ENCODE data around the gene ZNF784. TPM values are rescaled to one million over a fixed set of nuclear protein-coding genes. Genes with fewer than 3 reads are reported as not detected.

ZNF784 gene
- total RNA-seq, 2 donors from 2014 or later = 7.2 to 10.7 TPM

DNA sequence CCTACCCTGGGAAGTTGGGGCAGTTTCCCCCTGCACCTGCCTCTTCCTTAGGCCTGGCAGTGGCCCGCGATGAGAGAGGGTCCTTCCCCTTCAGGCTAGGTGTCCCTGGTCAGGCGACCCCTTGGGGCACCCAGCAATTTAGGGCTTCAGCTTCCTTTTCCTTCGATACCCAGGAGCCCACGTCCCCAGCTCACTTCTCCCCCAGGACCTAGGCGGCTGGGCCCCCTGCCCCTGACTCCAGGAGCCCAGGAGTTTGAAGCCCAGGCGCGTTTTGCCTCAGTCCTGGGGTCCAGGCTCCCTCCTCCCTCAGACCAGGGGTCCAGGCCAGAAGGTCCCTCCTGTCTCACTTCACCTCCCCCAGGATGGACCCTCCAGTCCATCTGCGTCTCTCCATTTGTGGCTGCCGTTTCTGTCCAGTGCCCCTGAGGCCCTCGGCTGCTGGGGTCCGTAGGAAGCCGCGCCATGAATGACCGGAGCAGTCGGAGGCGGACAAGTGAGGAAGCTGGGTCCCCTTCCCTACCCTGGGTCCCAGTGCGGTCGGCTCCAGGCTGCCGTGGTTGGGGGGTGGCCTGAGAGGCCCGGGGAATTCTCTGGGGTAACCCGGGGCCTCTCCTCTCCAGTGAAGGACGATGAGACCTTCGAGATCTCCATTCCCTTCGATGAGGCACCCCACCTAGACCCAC is 24.4 kb upstream of the ZNF784 start:
- Histone ChIP-seq H3K4me1 (ENCODE audit: control insufficient read depth, insufficient read depth, low read length) (peaks cover 13% of the 10 kb centered on the region), H3K9me3 (ENCODE audit: control insufficient read depth, low read length) (no peaks in the 10 kb centered on the region), H3K27me3 (ENCODE audit: control insufficient read depth, insufficient read depth, low read length, poor library complexity, severe bottlenecking) (no peaks in the 10 kb centered on the region), H3K4me3 (ENCODE audit: low read length) (peak overlapping the region; percentile 85), H3K9ac (ENCODE audit: extremely low read depth, low read length, poor library complexity, severe bottlenecking) (peak overlapping the region; percentile 68), H3K27ac (ENCODE audit: low read depth, low read length) (no peak overlapping the region), H3K36me3 (ENCODE audit: control insufficient read depth, insufficient read depth, low read length) (peaks cover 22% of the 10 kb centered on the region)
- no peak for DNase-seq
- Mint-ChIP-seq H3K9me3 (no peaks in the 10 kb centered on the region), H3K36me3 (ENCODE audit: low read depth) (peaks cover 25% of the 10 kb centered on the region), H3K27ac (no peak overlapping the region), H3K27me3 (ENCODE audit: insufficient read depth) (peaks cover 2% of the 10 kb centered on the region), H3K4me1 (peaks cover 11% of the 10 kb centered on the region), H3K4me3 (peak overlapping the region; percentile 72)
- WGBS, 2 experiments (ENCODE audit: insufficient coverage in 1 of 2, insufficient read length in 1 of 2) = 62 to 69% methylated on average over 10 to 25 of the region's 25 CpGs
- TF ChIP-seq, protein P1, sequence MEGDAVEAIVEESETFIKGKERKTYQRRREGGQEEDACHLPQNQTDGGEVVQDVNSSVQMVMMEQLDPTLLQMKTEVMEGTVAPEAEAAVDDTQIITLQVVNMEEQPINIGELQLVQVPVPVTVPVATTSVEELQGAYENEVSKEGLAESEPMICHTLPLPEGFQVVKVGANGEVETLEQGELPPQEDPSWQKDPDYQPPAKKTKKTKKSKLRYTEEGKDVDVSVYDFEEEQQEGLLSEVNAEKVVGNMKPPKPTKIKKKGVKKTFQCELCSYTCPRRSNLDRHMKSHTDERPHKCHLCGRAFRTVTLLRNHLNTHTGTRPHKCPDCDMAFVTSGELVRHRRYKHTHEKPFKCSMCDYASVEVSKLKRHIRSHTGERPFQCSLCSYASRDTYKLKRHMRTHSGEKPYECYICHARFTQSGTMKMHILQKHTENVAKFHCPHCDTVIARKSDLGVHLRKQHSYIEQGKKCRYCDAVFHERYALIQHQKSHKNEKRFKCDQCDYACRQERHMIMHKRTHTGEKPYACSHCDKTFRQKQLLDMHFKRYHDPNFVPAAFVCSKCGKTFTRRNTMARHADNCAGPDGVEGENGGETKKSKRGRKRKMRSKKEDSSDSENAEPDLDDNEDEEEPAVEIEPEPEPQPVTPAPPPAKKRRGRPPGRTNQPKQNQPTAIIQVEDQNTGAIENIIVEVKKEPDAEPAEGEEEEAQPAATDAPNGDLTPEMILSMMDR (conservative IDR thresholded peaks at IDR 0.05) = no peak

GRCh38 chr19:55647732-55648584 is 23.6 kb upstream of the ZNF784 start, which contains the start of gene CCDC106:
TSS of gene CCDC106 (plus strand) at chr19:55648212. CDS start at chr19:55649047, 835 bp downstream.
- Mint-ChIP-seq H3K9me3 (no peaks in the 10 kb centered on the region), H3K27me3 (ENCODE audit: insufficient read depth) (peaks cover 2% of the 10 kb centered on the region), H3K4me3 (peak within 1 kb of the TSS; percentile 72), H3K27ac (peak within 1 kb of the TSS; percentile 91), H3K36me3 (ENCODE audit: low read depth) (peaks cover 25% of the 10 kb centered on the region), H3K4me1 (peaks cover 14% of the 10 kb centered on the region)
- Histone ChIP-seq H3K36me3 (ENCODE audit: control insufficient read depth, insufficient read depth, low read length) (peaks cover 22% of the 10 kb centered on the region), H3K4me1 (ENCODE audit: control insufficient read depth, insufficient read depth, low read length) (peaks cover 13% of the 10 kb centered on the region), H3K4me3 (ENCODE audit: low read length) (peak within 1 kb of the TSS; percentile 85), H3K27me3 (ENCODE audit: control insufficient read depth, insufficient read depth, low read length, poor library complexity, severe bottlenecking) (no peaks in the 10 kb centered on the region), H3K9ac (ENCODE audit: extremely low read depth, low read length, poor library complexity, severe bottlenecking) (peak within 1 kb of the TSS; percentile 68), H3K9me3 (ENCODE audit: control insufficient read depth, low read length) (no peaks in the 10 kb centered on the region), H3K27ac (ENCODE audit: low read depth, low read length) (no peak within 1 kb of the TSS)
- peak; percentile 91 for DNase-seq
- TF ChIP-seq, protein P1 (conservative IDR thresholded peaks at IDR 0.05) = no peak
- 1% methylated on average over 38 to 79 of the region's 87 CpGs for WGBS, 2 experiments (ENCODE audit: insufficient coverage in 1 of 2, insufficient read length in 1 of 2)

DNA sequence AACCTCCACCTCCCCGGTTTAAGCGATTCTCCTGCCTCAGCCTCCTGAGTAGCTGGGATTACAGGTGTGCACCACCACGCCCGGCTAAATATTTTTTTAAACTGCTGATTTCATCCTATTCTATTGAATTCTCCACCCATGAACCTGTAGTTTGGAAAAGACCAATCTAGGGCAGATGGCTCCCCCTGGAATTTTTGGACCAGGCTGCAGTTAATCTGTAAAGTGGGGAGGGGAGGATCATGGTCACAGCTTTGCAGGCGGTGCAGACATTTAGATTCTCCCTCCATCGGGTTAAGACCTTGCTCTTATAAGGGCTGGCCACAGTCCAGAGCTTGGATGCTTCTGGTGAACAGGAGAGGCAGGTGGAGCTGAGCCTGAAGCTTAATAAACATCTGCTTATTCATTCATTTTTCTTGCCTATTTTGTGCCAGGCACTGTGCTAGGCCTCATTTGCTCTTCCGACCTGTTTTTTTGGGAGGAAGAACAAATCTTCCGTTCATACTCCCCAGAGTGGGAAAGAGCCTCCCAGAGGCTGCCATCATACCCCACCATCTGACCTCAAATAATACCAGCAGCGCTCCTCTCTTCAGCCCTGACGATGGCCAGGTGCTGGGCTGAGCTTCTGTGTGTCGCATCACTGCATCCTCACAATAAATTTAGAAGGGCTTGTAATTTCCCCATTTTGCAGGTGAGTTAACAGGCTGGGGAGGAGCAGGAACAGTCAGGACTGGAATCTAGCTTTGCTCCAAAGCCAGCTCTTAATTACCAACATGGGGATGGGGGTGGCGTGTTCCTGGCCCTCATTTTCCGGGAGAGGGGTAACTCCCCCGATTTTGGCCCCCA is 22.7 kb upstream of the ZNF784 start:
- H3K27me3 ChIP-seq (ENCODE audit: control insufficient read depth, insufficient read depth, low read length, poor library complexity, severe bottlenecking) = no peaks in the 10 kb centered on the region
- no peak overlapping the region for H3K27ac ChIP-seq (ENCODE audit: low read depth, low read length)
- no peak for DNase-seq
- peak overlapping the region; percentile 75 for H3K27ac Mint-ChIP-seq
- peaks cover 18% of the 10 kb centered on the region for H3K36me3 ChIP-seq (ENCODE audit: control insufficient read depth, insufficient read depth, low read length)
- H3K27me3 Mint-ChIP-seq (ENCODE audit: insufficient read depth) = peaks cover 2% of the 10 kb centered on the region
- H3K9ac ChIP-seq (ENCODE audit: extremely low read depth, low read length, poor library complexity, severe bottlenecking) = peak overlapping the region; percentile 68
- peak overlapping the region; percentile 85 for H3K4me3 ChIP-seq (ENCODE audit: low read length)
- WGBS, 2 experiments (ENCODE audit: insufficient coverage in 1 of 2, insufficient read length in 1 of 2) = 56 to 77% methylated on average over 8 to 14 of the region's 14 CpGs
- TF ChIP-seq, protein P1 (conservative IDR thresholded peaks at IDR 0.05) = no peak
- H3K4me3 Mint-ChIP-seq = peak overlapping the region; percentile 72
- H3K9me3 Mint-ChIP-seq = no peaks in the 10 kb centered on the region
- H3K36me3 Mint-ChIP-seq (ENCODE audit: low read depth) = peaks cover 21% of the 10 kb centered on the region
- H3K9me3 ChIP-seq (ENCODE audit: control insufficient read depth, low read length) = no peaks in the 10 kb centered on the region
- peaks cover 15% of the 10 kb centered on the region for H3K4me1 Mint-ChIP-seq
- H3K4me1 ChIP-seq (ENCODE audit: control insufficient read depth, insufficient read depth, low read length) = peaks cover 13% of the 10 kb centered on the region

All from endodermal cell (in vitro differentiated cells).